Neuronal stem cell (in vitro differentiated cells): ENCODE results near the gene POU2AF1.
A peak's percentile ranks its signal among the peaks of the same experiment; 100 is the strongest.

ENCODE experiments used
- DNase-seq: peaks from one replicate; pipeline ENCODE4 v3.0.0-alpha.2; 2013; ENCODE audit warnings: low spot score
- H2AFZ ChIP-seq: one replicate; pipeline ENCODE4 v1.6.1; 2013; ENCODE audit warnings: mild to moderate bottlenecking, low read length, inconsistent platforms
- H2AK5ac ChIP-seq: 2 replicates; pipeline ENCODE4 v1.6.1; 2013; ENCODE audit warnings: low read depth, mild to moderate bottlenecking, inconsistent platforms, low read length, moderate library complexity, mixed read lengths
- H2BK120ac ChIP-seq: 2 replicates; pipeline ENCODE4 v1.6.1; 2013; ENCODE audit warnings: low read depth, mild to moderate bottlenecking, inconsistent platforms, low read length, moderate library complexity, mixed read lengths
- H2BK12ac ChIP-seq: one replicate; pipeline ENCODE4 v1.6.1; 2013; ENCODE audit warnings: low read length, inconsistent platforms
- H2BK15ac ChIP-seq: 2 replicates; pipeline ENCODE4 v1.6.1; 2013; ENCODE audit warnings: mild to moderate bottlenecking, low read length, inconsistent platforms, mixed read lengths
- H2BK5ac ChIP-seq: one replicate; pipeline ENCODE4 v1.6.1; 2013; ENCODE audit warnings: inconsistent platforms, mild to moderate bottlenecking, low read length, moderate library complexity
- H3K14ac ChIP-seq: one replicate; pipeline ENCODE4 v1.6.1; 2013; ENCODE audit warnings: low read length, inconsistent platforms
- H3K18ac ChIP-seq: 2 replicates; pipeline ENCODE4 v1.6.1; 2013; ENCODE audit warnings: low read length, inconsistent platforms
- H3K23ac ChIP-seq: 2 replicates; pipeline ENCODE4 v1.6.1; 2013; ENCODE audit warnings: low read depth, mild to moderate bottlenecking, mixed read lengths, low read length, inconsistent platforms; ENCODE audit not compliant: poor library complexity
- H3K27ac ChIP-seq: replicated peaks from 3 replicates; pipeline ENCODE4 v1.5.1; 2013; ENCODE audit warnings: low read length, inconsistent platforms
- H3K27me3 ChIP-seq, 3 experiments: 2 replicates each; pipeline ENCODE4 v1.6.1; 2013; ENCODE audit warnings: low read length in 3 of 3, mild to moderate bottlenecking in 2 of 3, inconsistent platforms in 1 of 3, low read depth in 1 of 3, mixed read lengths in 1 of 3, moderate library complexity in 1 of 3; ENCODE audit not compliant: control insufficient read depth in 3 of 3, insufficient read depth in 3 of 3
- H3K36me3 ChIP-seq, 2 donors: replicated peaks in 1 of 2; 2 replicates each; pipeline ENCODE4 v1.6.1; 2013; ENCODE audit warnings: low read length in 2 of 2; ENCODE audit not compliant: control insufficient read depth in 2 of 2, insufficient read depth in 2 of 2
- H3K4ac ChIP-seq: 2 replicates; pipeline ENCODE4 v1.6.1; 2013; ENCODE audit warnings: inconsistent platforms, mild to moderate bottlenecking, low read length, moderate library complexity
- H3K4me1 ChIP-seq, 2 donors: 1 replicate in 1 of 2; 2 replicates in 1 of 2; pipeline ENCODE4 v1.6.1; 2013; ENCODE audit warnings: low read length in 2 of 2, low read depth in 1 of 2; ENCODE audit not compliant: control insufficient read depth in 2 of 2, insufficient read depth in 1 of 2
- H3K4me2 ChIP-seq: one replicate; pipeline ENCODE4 v1.6.1; 2013; ENCODE audit warnings: mild to moderate bottlenecking, low read length, inconsistent platforms; ENCODE audit not compliant: insufficient read depth, poor library complexity, severe bottlenecking
- H3K4me3 ChIP-seq, 2 donors: 2 replicates each; pipeline ENCODE4 v1.5.1; 2013; ENCODE audit warnings: low read length in 2 of 2, mild to moderate bottlenecking in 2 of 2, inconsistent platforms in 1 of 2, moderate library complexity in 1 of 2
- H3K79me1 ChIP-seq: one replicate; pipeline ENCODE4 v1.6.1; 2013; ENCODE audit warnings: low read depth, mild to moderate bottlenecking, inconsistent platforms, low read length, moderate library complexity
- H3K9ac ChIP-seq: one replicate; pipeline ENCODE4 v1.6.1; 2013; ENCODE audit warnings: mild to moderate bottlenecking, low read depth, low read length, inconsistent platforms; ENCODE audit not compliant: poor library complexity
- H3K9me3 ChIP-seq, 2 donors: replicated peaks in 1 of 2; 2 replicates each; pipeline versions ENCODE3 to v1.6.1; 2013; ENCODE audit warnings: low read length in 2 of 2, mild to moderate bottlenecking in 2 of 2, inconsistent platforms in 1 of 2, low read depth in 1 of 2, mixed read lengths in 1 of 2, moderate library complexity in 1 of 2; ENCODE audit not compliant: control insufficient read depth in 2 of 2, insufficient read depth in 1 of 2
- H4K8ac ChIP-seq: one replicate; pipeline ENCODE4 v1.6.1; 2013; ENCODE audit warnings: low read depth, mild to moderate bottlenecking, inconsistent platforms, low read length, moderate library complexity
- H4K91ac ChIP-seq: one replicate; pipeline ENCODE4 v1.6.1; 2013; ENCODE audit warnings: low read length, low read depth, mild to moderate bottlenecking, inconsistent platforms; ENCODE audit not compliant: poor library complexity
- WGBS, 2 donors: extraction: QIAGEN DNeasy Blood & Tissue Kit; methylation state at CpG; one replicate each; pipeline ENCODE4 v1.1.7; 2013; ENCODE audit warnings: missing lambda C conversion rate in 2 of 2, mixed read lengths in 1 of 2; ENCODE audit not compliant: insufficient read length in 2 of 2, insufficient replicate concordance in 1 of 2; ENCODE audit errors: extremely low coverage in 2 of 2; 5-methylcytosine and 5-hydroxymethylcytosine counted together

Gene POU2AF1

DNA sequence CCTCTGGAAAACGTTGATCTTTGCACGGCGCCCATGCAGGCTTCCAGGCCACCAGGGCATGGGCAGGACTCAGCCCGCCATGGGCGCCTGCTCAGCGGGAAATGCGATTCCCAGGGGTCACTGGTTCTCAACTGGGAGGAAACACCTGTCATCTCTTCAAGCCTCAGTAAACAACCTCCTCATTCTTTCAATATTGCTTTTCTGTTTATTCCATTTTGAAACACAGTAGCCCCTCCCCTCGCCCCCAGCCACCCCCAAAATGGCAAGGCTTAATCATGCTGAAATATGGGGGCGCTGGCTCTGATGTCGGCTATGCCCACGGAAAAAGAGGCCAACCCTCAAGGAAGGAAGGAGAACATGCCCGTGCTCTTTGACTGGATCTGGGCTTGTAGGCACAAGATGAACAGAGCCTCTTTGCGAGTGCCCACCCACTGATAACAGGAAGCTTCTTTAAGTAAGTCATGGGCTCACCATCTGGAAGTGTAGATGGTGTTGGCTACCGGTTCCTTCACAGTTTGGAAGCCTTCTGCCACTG, 594 bp upstream of the POU2AF1 start:
- no peak overlapping the region for H2BK12ac ChIP-seq
- H3K36me3 ChIP-seq = no peaks in the 10 kb centered on the region
- no peak overlapping the region for H4K91ac ChIP-seq
- peak overlapping the region; percentile 59 for H3K23ac ChIP-seq
- no peak overlapping the region for H2BK5ac ChIP-seq
- no peak overlapping the region for H3K18ac ChIP-seq
- H3K27me3 ChIP-seq = no peaks in the 10 kb centered on the region
- H3K14ac ChIP-seq = no peak overlapping the region
- no peak for DNase-seq
- no peaks in the 10 kb centered on the region for H3K9me3 ChIP-seq
- H3K4me2 ChIP-seq = no peak overlapping the region
- H4K8ac ChIP-seq = no peak overlapping the region
- H3K27ac ChIP-seq = no peak overlapping the region
- no peak overlapping the region for H2BK120ac ChIP-seq
- no peak overlapping the region for H2BK15ac ChIP-seq
- H3K79me1 ChIP-seq = no peaks in the 10 kb centered on the region
- H3K4me3 ChIP-seq = no peak overlapping the region
- no peaks in the 10 kb centered on the region for H3K4me1 ChIP-seq
- no peak overlapping the region for H2AK5ac ChIP-seq
- H3K9ac ChIP-seq = no peak overlapping the region
- no peak overlapping the region for H2AFZ ChIP-seq
- peak overlapping the region; percentile 23 for H3K4ac ChIP-seq
- no CpG with 5 or more reads among the region's 14 CpGs for WGBS, 2 donors

DNA sequence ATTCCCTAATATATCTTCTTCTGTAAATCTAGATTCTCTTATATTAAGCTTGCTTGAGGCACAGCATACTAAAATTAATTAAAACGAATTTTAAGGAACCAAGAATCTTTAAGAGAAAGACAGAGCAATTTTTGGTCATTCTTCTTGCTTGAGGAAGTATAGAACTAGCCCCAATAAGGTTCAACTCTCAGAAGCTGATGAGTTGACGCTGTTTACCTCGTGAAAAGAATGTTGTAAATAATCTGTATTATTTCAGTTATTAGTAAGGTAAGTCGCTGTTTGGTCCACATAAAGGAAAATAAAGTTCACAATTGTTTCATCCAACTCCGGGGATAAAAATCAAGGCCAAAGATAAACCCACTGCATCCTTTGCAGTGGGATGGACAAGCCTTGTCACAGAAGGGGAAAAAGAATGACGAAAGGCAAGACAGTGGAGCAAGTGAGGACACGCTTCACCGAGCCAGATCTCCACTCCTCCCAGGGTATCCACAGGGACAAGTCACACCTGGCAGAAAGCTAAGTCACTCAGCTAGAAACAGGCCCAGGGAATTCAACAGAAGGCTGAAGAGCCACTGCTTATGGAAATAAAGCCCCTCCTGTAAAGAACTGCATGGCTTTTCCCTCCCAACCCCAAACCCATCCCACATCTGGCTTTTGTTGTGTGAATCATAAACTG, 752 bp downstream of the POU2AF1 start:
- Histone ChIP-seq H3K18ac (no peak overlapping the region), H3K4me2 (no peak overlapping the region), H3K23ac (no peak overlapping the region), H3K79me1 (no peaks in the 10 kb centered on the region), H3K9me3 (no peaks in the 10 kb centered on the region), H3K4me3 (no peak overlapping the region), H3K9ac (no peak overlapping the region), H4K8ac (no peak overlapping the region), H4K91ac (no peak overlapping the region), H2BK15ac (no peak overlapping the region), H3K4me1 (no peaks in the 10 kb centered on the region), H3K14ac (no peak overlapping the region), H3K27ac (no peak overlapping the region), H2BK120ac (no peak overlapping the region), H3K4ac (no peak overlapping the region), H2AFZ (no peak overlapping the region), H2AK5ac (no peak overlapping the region), H3K27me3 (no peaks in the 10 kb centered on the region), H3K36me3 (no peaks in the 10 kb centered on the region), H2BK12ac (no peak overlapping the region), H2BK5ac (no peak overlapping the region)
- WGBS, 2 donors = no CpG with 5 or more reads among the region's 8 CpGs
- DNase-seq = no peak

DNA sequence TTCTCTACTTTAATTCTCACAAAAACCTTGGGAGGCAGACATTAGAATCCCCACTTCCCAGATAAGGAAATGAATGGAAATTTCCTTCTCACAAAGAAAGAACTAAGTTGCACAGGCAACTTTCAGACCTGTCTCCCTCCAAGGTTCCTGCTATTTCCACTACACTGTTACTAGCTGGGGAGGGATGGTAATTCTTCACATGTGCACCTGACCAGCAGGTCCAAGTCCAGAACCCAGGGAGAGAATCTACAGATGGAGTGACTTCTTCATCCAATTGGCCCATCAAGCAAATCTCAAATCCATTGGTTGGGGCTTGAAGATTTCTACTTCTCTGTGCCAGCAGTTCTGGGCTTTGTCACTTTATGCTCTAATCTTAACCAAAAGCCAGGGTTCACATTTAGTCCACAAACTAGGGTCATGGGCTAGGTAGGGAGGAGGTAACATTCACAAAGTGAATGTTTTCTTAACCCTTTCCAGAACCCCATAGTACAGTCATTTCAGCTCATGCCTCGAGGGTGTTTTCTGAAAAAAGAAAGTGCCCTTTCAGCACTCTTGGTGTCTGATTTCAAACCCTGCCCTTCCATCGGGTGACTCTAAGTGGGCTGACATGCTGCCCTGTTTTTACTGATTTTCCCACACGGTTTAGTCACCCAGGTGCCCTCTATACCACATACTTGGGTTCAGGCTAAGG, 2.7 kb downstream of the POU2AF1 start:
- Histone ChIP-seq H2BK5ac (no peak overlapping the region), H3K4ac (no peak overlapping the region), H3K9me3 (no peaks in the 10 kb centered on the region), H3K27ac (no peak overlapping the region), H3K9ac (no peak overlapping the region), H3K4me3 (no peak overlapping the region), H3K23ac (no peak overlapping the region), H3K36me3 (no peaks in the 10 kb centered on the region), H2AK5ac (no peak overlapping the region), H4K8ac (no peak overlapping the region), H2AFZ (no peak overlapping the region), H4K91ac (no peak overlapping the region), H3K14ac (no peak overlapping the region), H2BK120ac (no peak overlapping the region), H2BK15ac (no peak overlapping the region), H3K18ac (no peak overlapping the region), H2BK12ac (no peak overlapping the region), H3K4me1 (no peaks in the 10 kb centered on the region), H3K4me2 (no peak overlapping the region), H3K79me1 (no peaks in the 10 kb centered on the region), H3K27me3 (no peaks in the 10 kb centered on the region)
- no peak for DNase-seq
- no CpG with 5 or more reads among the region's 3 CpGs for WGBS, 2 donors

DNA sequence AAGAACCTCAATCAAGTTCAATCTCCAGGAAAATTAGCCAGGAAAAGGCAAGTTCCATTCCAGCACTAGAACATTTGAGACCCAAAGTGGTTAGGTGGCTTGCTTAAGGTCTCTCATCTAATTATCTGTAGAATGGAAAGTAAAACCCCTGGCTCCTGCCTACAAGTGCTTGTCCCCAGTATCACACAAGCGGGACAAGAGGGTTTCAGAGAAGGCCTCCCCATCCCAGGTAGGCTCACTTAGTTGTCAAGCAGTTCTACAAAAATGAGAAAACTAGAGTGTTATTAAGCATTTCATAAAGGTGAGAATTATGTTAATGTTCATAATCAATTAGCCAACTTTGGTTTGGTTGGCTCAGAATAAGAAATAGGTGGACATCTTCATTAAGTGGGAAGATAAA, 5.5 kb downstream of the POU2AF1 start:
- H2AFZ ChIP-seq = no peak overlapping the region
- H3K9ac ChIP-seq = no peak overlapping the region
- H3K79me1 ChIP-seq = no peaks in the 10 kb centered on the region
- no peak overlapping the region for H2BK12ac ChIP-seq
- no peak overlapping the region for H3K4me2 ChIP-seq
- H3K18ac ChIP-seq = no peak overlapping the region
- WGBS, 2 donors = no CpG with 5 or more reads among the region's 1 CpG
- H2BK5ac ChIP-seq = no peak overlapping the region
- no peak overlapping the region for H2BK120ac ChIP-seq
- H3K14ac ChIP-seq = no peak overlapping the region
- H3K23ac ChIP-seq = no peak overlapping the region
- H4K91ac ChIP-seq = no peak overlapping the region
- no peaks in the 10 kb centered on the region for H3K9me3 ChIP-seq
- no peak overlapping the region for H2BK15ac ChIP-seq
- no peak overlapping the region for H4K8ac ChIP-seq
- peaks cover 0 to 2% (median 0%) of the 10 kb centered on the region in 3 experiments for H3K27me3 ChIP-seq
- H3K4ac ChIP-seq = no peak overlapping the region
- H3K27ac ChIP-seq = no peak overlapping the region
- no peak overlapping the region for H2AK5ac ChIP-seq
- H3K4me1 ChIP-seq = no peaks in the 10 kb centered on the region
- DNase-seq = no peak
- H3K36me3 ChIP-seq = no peaks in the 10 kb centered on the region
- no peak overlapping the region for H3K4me3 ChIP-seq
